Liver (tissue), 9 donors: ENCODE measurements around the gene CSN3. TPM values are rescaled to one million over a fixed set of nuclear protein-coding genes. Genes with fewer than 3 reads are reported as not detected.

Source experiments
- DNase-seq: peaks from one replicate; pipeline ENCODE4 v3.0.0-alpha.2; 2017; ENCODE audit warnings: low spot score
- H3K27ac ChIP-seq, 2 donors: one replicate each; pipeline ENCODE4 v1.7.0; 2013; ENCODE audit warnings: inconsistent platforms in 2 of 2, low read length in 2 of 2, control low read depth in 1 of 2, low read depth in 1 of 2, mild to moderate bottlenecking in 1 of 2
- H3K27me3 ChIP-seq, 4 donors: one replicate each; pipeline versions ENCODE4 v1.6.1 to v1.7.0; 2013; ENCODE audit warnings: low read length in 3 of 4, inconsistent platforms in 1 of 4, mild to moderate bottlenecking in 1 of 4, moderate library complexity in 1 of 4; ENCODE audit not compliant: control insufficient read depth in 4 of 4, insufficient read depth in 4 of 4
- H3K36me3 ChIP-seq, 4 donors: one replicate each; pipeline versions ENCODE4 v1.6.1 to v1.7.0; 2013; ENCODE audit warnings: low read length in 3 of 4, mild to moderate bottlenecking in 3 of 4, low read depth in 1 of 4, moderate library complexity in 1 of 4; ENCODE audit not compliant: control insufficient read depth in 4 of 4, insufficient read depth in 3 of 4
- H3K4me1 ChIP-seq, 4 donors: one replicate each; pipeline versions ENCODE4 v1.6.1 to v1.7.0; 2013; ENCODE audit warnings: low read length in 3 of 4, mild to moderate bottlenecking in 3 of 4, moderate library complexity in 1 of 4; ENCODE audit not compliant: control insufficient read depth in 4 of 4, insufficient read depth in 4 of 4
- H3K4me3 ChIP-seq, 3 donors: one replicate each; pipeline versions ENCODE4 v1.6.1 to v1.7.0; 2013; ENCODE audit warnings: low read length in 3 of 3, control low read depth in 1 of 3, low read depth in 1 of 3, mild to moderate bottlenecking in 1 of 3
- H3K9ac ChIP-seq, 2 donors: one replicate each; pipeline ENCODE4 v1.7.0; 2013; ENCODE audit warnings: low read length in 2 of 2, mild to moderate bottlenecking in 2 of 2, moderate library complexity in 2 of 2, control low read depth in 1 of 2, low read depth in 1 of 2
- H3K9me3 ChIP-seq, 4 donors: one replicate each; pipeline versions ENCODE4 v1.6.1 to v1.7.0; 2013; ENCODE audit warnings: low read length in 3 of 4; ENCODE audit not compliant: control insufficient read depth in 4 of 4
- CTCF ChIP-seq: fragments of 150-350 bp; IDR thresholded peaks from 2 replicates; pipeline ENCODE4 v1.5.1; 2017; ENCODE audit warnings: improper control_type of control experiment, low read depth, low read length; ENCODE audit not compliant: missing input control
- EGR1 ChIP-seq, 2 donors: IDR thresholded peaks; 2 replicates each; pipeline ENCODE4 v1.6.1; 2016 to 2018; ENCODE audit warnings: antibody characterized with exemption in 2 of 2, low read depth in 2 of 2
- FOXA1 ChIP-seq: IDR thresholded peaks from 2 replicates; pipeline ENCODE4 v1.6.1; 2016; ENCODE audit warnings: antibody characterized with exemption
- FOXA2 ChIP-seq: IDR thresholded peaks from 2 replicates; pipeline ENCODE4 v1.6.1; 2016; ENCODE audit warnings: antibody characterized with exemption
- GABPA ChIP-seq, 2 donors: IDR thresholded peaks in 1 of 2; conservative IDR thresholded peaks in 1 of 2; 2 replicates each; pipeline ENCODE4 v1.6.1; 2016; ENCODE audit warnings: antibody characterized with exemption in 2 of 2, mild to moderate bottlenecking in 1 of 2, moderate library complexity in 1 of 2
- HNF4A ChIP-seq, 2 donors: conservative IDR thresholded peaks; 2 replicates each; pipeline ENCODE4 v1.6.1; 2016; ENCODE audit warnings: antibody characterized with exemption in 2 of 2, mild to moderate bottlenecking in 2 of 2
- JUND ChIP-seq, 2 donors: IDR thresholded peaks; 2 replicates each; pipeline ENCODE4 v1.6.1; 2016; ENCODE audit warnings: antibody characterized with exemption in 2 of 2
- MAX ChIP-seq: IDR thresholded peaks from 2 replicates; pipeline ENCODE4 v1.6.1; 2016; ENCODE audit warnings: antibody characterized with exemption
- NR2F2 ChIP-seq: IDR thresholded peaks from 2 replicates; pipeline ENCODE4 v1.6.1; 2016; ENCODE audit warnings: antibody characterized with exemption
- RAD21 ChIP-seq, 2 donors: IDR thresholded peaks; 2 replicates each; pipeline ENCODE4 v1.6.1; 2016; ENCODE audit warnings: antibody characterized with exemption in 2 of 2, mild to moderate bottlenecking in 2 of 2
- REST ChIP-seq: IDR thresholded peaks from 2 replicates; pipeline ENCODE4 v1.6.1; 2016; ENCODE audit warnings: antibody characterized with exemption, mild to moderate bottlenecking
- RXRA ChIP-seq, 2 donors: IDR thresholded peaks; 2 replicates each; pipeline ENCODE4 v1.6.1; 2017 to 2018; ENCODE audit warnings: antibody characterized with exemption in 2 of 2, mild to moderate bottlenecking in 1 of 2
- SP1 ChIP-seq: IDR thresholded peaks from 2 replicates; pipeline ENCODE4 v1.6.1; 2018; ENCODE audit warnings: antibody characterized with exemption, mild to moderate bottlenecking
- TAF1 ChIP-seq: conservative IDR thresholded peaks from 2 replicates; pipeline ENCODE4 v1.6.1; 2016; ENCODE audit warnings: antibody characterized with exemption, mild to moderate bottlenecking
- YY1 ChIP-seq: IDR thresholded peaks from 2 replicates; pipeline ENCODE4 v1.6.1; 2016; ENCODE audit warnings: antibody characterized with exemption, mild to moderate bottlenecking
- ZBTB33 ChIP-seq: IDR thresholded peaks from 2 replicates; pipeline ENCODE4 v1.6.1; 2016; ENCODE audit warnings: antibody characterized with exemption
- WGBS: extraction: QIAGEN DNeasy Blood & Tissue Kit; methylation state at CpG from one replicate; pipeline ENCODE4 v1.1.7; 2013; 5-methylcytosine and 5-hydroxymethylcytosine counted together
- polyA plus RNA-seq, 2 donors: library from polyadenylated mRNA; stranded (reverse) in 1 of 2; unstranded in 1 of 2; fragments of 200-250 nt in 1 of 2; fragments of >200 nt in 1 of 2; fragmentation: Nextera tagmentation in 1 of 2; extraction: Ambion mirVana in 1 of 2; gene quantifications; one replicate each; pipeline versions ENCODE4 v1.2.1 to v1.2.3, GENCODE V29; 2013 to 2015
- total RNA-seq, 2 donors: library from RNA; depleted of rRNA; stranded (reverse); fragments of >200 nt; gene quantifications; one replicate each; pipeline ENCODE4 v1.2.3, GENCODE V29; 2014
- donor health status: healthy.
- donor health status: healthy.
- donor health status: healthy.
- donor health status: healthy.
- donor health status: healthy.

CSN3 gene
- total and polyA plus RNA-seq, 4 donors: not detected

- H3K27ac ChIP-seq: no peak overlapping the region
Measured at GRCh38 chr4:70196857-70197256, 45.5 kb upstream of the CSN3 start.

GRCh38 chr4:70197842-70198241 lies 44.6 kb upstream of the CSN3 start:
- no peaks in the 10 kb centered on the region for H3K9me3 ChIP-seq
- no peak overlapping the region for H3K4me3 ChIP-seq
- no peaks in the 10 kb centered on the region for H3K27me3 ChIP-seq
- H3K27ac ChIP-seq: no peak overlapping the region
- DNase-seq: no peak
- H3K9ac ChIP-seq: no peak overlapping the region
- WGBS: 77% methylated on average over 2 of the region's 2 CpGs
- H3K36me3 ChIP-seq: no peaks in the 10 kb centered on the region
- H3K4me1 ChIP-seq: peaks cover 0 to 1% (median 0%) of the 10 kb centered on the region in 4 donors
- no peak for TF ChIP-seq JUND (IDR thresholded peaks at IDR 0.05)
- no peak for TF ChIP-seq ZBTB33
- no peak for TF ChIP-seq HNF4A (conservative IDR thresholded peaks at IDR 0.05)
- TF ChIP-seq TAF1: no peak
- TF ChIP-seq RXRA (IDR thresholded peaks at IDR 0.05): no peak
- TF ChIP-seq EGR1 (IDR thresholded peaks at IDR 0.05; ENCODE audit: low read depth in 2 of 2): no peak
- TF ChIP-seq REST: no peak

More at GRCh38 chr4:70196857-70197256, 45.5 kb upstream of the CSN3 start:
- TF ChIP-seq NR2F2 (no peak), MAX (no peak), YY1 (no peak), JUND (IDR thresholded peaks at IDR 0.05) (no peak), EGR1 (IDR thresholded peaks at IDR 0.05; ENCODE audit: low read depth in 2 of 2) (no peak), FOXA2 (no peak), CTCF (no peak), FOXA1 (no peak), TAF1 (no peak), GABPA (IDR thresholded peaks at IDR 0.05 in 1 of 2, conservative IDR thresholded peaks at IDR 0.05 in 1 of 2) (no peak), RAD21 (IDR thresholded peaks at IDR 0.05) (no peak), HNF4A (conservative IDR thresholded peaks at IDR 0.05) (no peak), SP1 (no peak), RXRA (IDR thresholded peaks at IDR 0.05) (no peak), REST (no peak)
- Histone ChIP-seq H3K4me1 (peaks cover 0 to 1% (median 0%) of the 10 kb centered on the region in 4 donors), H3K9ac (no peak overlapping the region), H3K4me3 (no peak overlapping the region), H3K36me3 (no peaks in the 10 kb centered on the region), H3K27me3 (no peaks in the 10 kb centered on the region), H3K9me3 (no peaks in the 10 kb centered on the region)
- WGBS: 74% methylated on average over 2 of the region's 2 CpGs
- no peak for DNase-seq
